Spleen (tissue), 7 donors: ENCODE measurements around the gene PRR7.

ENCODE experiments used
- CTCF ChIP-seq, 11 experiments: fragments of 200-600 bp in 7 of 11; fragments of 450-650 bp in 4 of 11; sonication (generic) in 4 of 11; IDR thresholded peaks in 8 of 11; conservative IDR thresholded peaks in 3 of 11; 1 replicate in 7 of 11; 2 replicates in 4 of 11; pipeline versions ENCODE4 v1.4.0 to v1.8.0; 2016 to 2021; ENCODE audit warnings: antibody characterized with exemption in 11 of 11, inconsistent platforms in 4 of 11, mild to moderate bottlenecking in 1 of 11
- POLR2A ChIP-seq, 3 donors: fragments of 450-650 bp; IDR thresholded peaks; one replicate each; pipeline ENCODE4 v1.5.1; 2017; ENCODE audit warnings: antibody characterized with exemption in 3 of 3, mild to moderate bottlenecking in 1 of 3
- POLR2AphosphoS5 ChIP-seq, 3 donors: sonication (generic); formaldehyde crosslinking; IDR thresholded peaks; one replicate each; pipeline ENCODE4 v1.5.1; 2017; ENCODE audit warnings: antibody characterized with exemption in 3 of 3
- donor health status: DM: no; HTN: no; CAD: no; lungs with moderate emphysema.
- donor health status: DM: no; HTN: no; CAD: no.
- donor health status: DM: no; HTN: no; CAD: no.

- TF ChIP-seq CTCF (IDR thresholded peaks at IDR 0.05 in 8 of 11, conservative IDR thresholded peaks at IDR 0.05 in 3 of 11) (peak in 1 of 11 experiments; percentile 1), POLR2A (IDR thresholded peaks at IDR 0.05) (no peak), POLR2AphosphoS5 (IDR thresholded peaks at IDR 0.05) (no peak)
Observed at GRCh38 chr5:177445917-177446199, 756 bp upstream of the PRR7 start.
